ENCODE results near the gene HDAC9. TPM values are rescaled to one million over a fixed set of nuclear protein-coding genes. Genes with fewer than 3 reads are reported as not detected.

HDAC9 gene
- total and polyA plus RNA-seq, 12 donors = 2.6 to 23.1 (median 7.5) TPM

DNA sequence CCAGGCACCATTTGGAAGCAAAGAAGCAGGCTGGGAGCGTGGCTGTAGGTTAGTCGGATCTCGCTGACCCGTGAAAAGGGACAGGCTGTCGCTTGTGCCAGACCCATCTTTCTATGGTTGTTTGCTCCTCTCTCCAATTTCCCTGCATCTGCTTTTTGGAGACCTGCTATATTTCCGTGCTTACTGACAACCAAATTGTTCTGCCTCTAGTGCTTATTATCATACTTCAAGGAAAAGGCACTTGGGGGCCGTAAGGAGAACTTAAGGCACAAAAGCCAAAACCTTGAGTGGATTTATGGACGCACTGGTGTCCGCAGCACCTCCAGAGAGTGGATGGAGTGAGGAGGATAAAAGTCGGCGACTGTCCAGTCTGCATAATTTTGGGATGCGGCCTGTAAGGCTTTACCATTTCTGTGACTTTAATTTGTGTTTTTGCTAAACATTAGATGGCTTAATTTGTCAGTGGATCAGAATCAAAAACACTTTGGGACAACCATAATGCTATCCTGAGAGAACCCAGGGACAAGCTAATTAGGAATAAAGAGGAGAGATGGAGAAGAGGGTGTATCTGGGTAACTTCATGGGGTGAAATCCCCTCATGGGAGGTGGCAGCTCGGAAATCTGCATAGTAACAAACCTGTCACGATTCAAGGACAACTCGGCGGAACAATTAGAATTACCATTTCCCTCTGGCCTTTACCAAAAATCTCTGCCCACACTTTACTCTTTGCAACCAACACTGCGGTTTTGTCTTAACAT lies 206.7 kb downstream of the HDAC9 start:
- TF ChIP-seq POLR2A (IDR thresholded peaks at IDR 0.05) = no peak
- no peak for TF ChIP-seq CTCF (IDR thresholded peaks at IDR 0.05)
- intact Hi-C loops (cut with DNase I) = no loop called here
- H3K27me3 ChIP-seq = no peaks in the 10 kb centered on the region

GRCh38 chr7:18703685-18704084 lies 208.1 kb downstream of the HDAC9 start:
- no peak overlapping the region for H3K4me3 ChIP-seq
- H3K9me3 ChIP-seq (replicated peaks in 1 of 3) = no peaks in the 10 kb centered on the region
- TF ChIP-seq POLR2A (IDR thresholded peaks at IDR 0.05) = no peak
- no peak for TF ChIP-seq CTCF (IDR thresholded peaks at IDR 0.05)
- DNase-seq = no peak
- no peaks in the 10 kb centered on the region for H3K27me3 ChIP-seq
- no peaks in the 10 kb centered on the region for H3K4me1 ChIP-seq (replicated peaks in 1 of 2)
- intact Hi-C loops (cut with DNase I) = no loop called here
- no peaks in the 10 kb centered on the region for H3K36me3 ChIP-seq (replicated peaks in 1 of 2)
- H3K27ac ChIP-seq = no peak overlapping the region

More for the DNA sequence above, 206.7 kb downstream of the HDAC9 start:
- no peaks in the 10 kb centered on the region for H3K9me3 ChIP-seq (replicated peaks in 1 of 3)
- no peak overlapping the region for H3K4me3 ChIP-seq
- no peaks in the 10 kb centered on the region for H3K36me3 ChIP-seq (replicated peaks in 1 of 2)
- no peak for DNase-seq
- H3K27ac ChIP-seq = no peak overlapping the region
- WGBS, 4 donors = 83 to 92% (median 87%) methylated on average over 17 of the region's 17 CpGs
- H3K4me1 ChIP-seq (replicated peaks in 1 of 2) = no peaks in the 10 kb centered on the region

DNA sequence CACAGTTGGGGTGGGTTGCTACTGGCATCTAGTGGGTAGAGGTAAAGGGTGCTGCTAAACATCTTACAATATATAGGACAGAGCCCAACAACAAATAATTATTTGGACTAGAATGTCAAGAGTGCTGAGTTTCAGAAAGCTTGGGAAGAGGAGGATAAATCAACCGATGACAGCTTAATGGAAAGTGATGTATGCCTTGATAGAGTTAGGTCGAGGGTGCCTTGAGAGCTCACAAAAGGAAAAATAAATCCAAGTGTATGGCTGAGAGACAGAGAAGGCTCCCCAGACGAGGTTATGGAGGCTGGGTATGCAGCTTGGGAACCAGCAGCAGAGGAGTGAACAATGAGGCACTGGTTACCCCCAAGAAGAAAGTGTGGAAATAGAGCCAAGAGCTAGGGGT lies 211.1 kb downstream of the HDAC9 start:
- H3K9me3 ChIP-seq (replicated peaks in 1 of 3) = no peaks in the 10 kb centered on the region
- H3K27me3 ChIP-seq = no peaks in the 10 kb centered on the region
- H3K27ac ChIP-seq = no peak overlapping the region
- no peaks in the 10 kb centered on the region for H3K36me3 ChIP-seq (replicated peaks in 1 of 2)
- no peaks in the 10 kb centered on the region for H3K4me1 ChIP-seq (replicated peaks in 1 of 2)
- TF ChIP-seq POLR2A (IDR thresholded peaks at IDR 0.05) (no peak), CTCF (IDR thresholded peaks at IDR 0.05) (no peak)
- H3K4me3 ChIP-seq = no peak overlapping the region
- WGBS, 4 donors = 52 to 69% (median 60%) methylated on average over 3 of the region's 3 CpGs
- intact Hi-C loops (cut with DNase I) = no loop called here
- no peak for DNase-seq

DNA sequence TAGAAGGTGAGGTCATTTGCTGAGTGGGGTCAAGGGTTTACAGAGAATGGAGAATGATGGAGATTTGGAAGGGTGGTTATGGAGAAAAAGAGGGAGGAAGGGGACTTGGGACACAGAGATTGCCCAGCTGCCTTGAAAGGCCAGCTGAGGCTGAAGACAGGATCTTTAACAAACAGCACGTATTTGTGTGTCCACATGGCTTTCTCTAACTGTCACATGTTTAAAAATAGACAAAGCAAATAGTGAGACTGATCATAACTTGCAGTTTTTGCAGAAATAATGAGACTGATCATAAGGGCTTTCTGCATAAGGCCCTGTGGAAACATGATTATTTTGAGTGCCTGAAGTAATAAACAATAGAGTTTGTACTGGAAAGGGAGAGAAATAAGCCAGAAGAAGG lies 212.7 kb downstream of the HDAC9 start:
- no peak overlapping the region for H3K4me3 ChIP-seq
- TF ChIP-seq POLR2A (IDR thresholded peaks at IDR 0.05) = no peak
- no peak for TF ChIP-seq CTCF (IDR thresholded peaks at IDR 0.05)
- H3K36me3 ChIP-seq (replicated peaks in 1 of 2) = no peaks in the 10 kb centered on the region
- H3K27ac ChIP-seq = no peak overlapping the region
- H3K9me3 ChIP-seq (replicated peaks in 1 of 3) = no peaks in the 10 kb centered on the region
- H3K27me3 ChIP-seq = no peaks in the 10 kb centered on the region
- H3K4me1 ChIP-seq (replicated peaks in 1 of 2) = no peaks in the 10 kb centered on the region
- DNase-seq = no peak
- intact Hi-C loops (cut with DNase I) = no loop called here
- 52 to 77% (median 68%) methylated on average over 1 of the region's 1 CpG for WGBS, 4 donors

All from adrenal gland (tissue), 12 donors.